Fibroblast of lung (primary cell): Measurements from ENCODE around the gene DNAJC1.

ENCODE experiments used
- CTCF ChIP-seq, 2 donors: IDR thresholded peaks in 1 of 2; conservative IDR thresholded peaks in 1 of 2; 1 replicate in 1 of 2; 2 replicates in 1 of 2; pipeline ENCODE4 v1.5.1; 2011 to 2012; ENCODE audit warnings: low read length in 2 of 2, control low read depth in 1 of 2, inconsistent platforms in 1 of 2, low read depth in 1 of 2, mild to moderate bottlenecking in 1 of 2
- EZH2 ChIP-seq: IDR thresholded peaks from 2 replicates; pipeline ENCODE4 v1.5.1; 2012; ENCODE audit warnings: low read length, control low read depth, mild to moderate bottlenecking; ENCODE audit errors: missing control alignments

GRCh38 chr10:21910798-21911197 lies 92.7 kb downstream of the DNAJC1 start:
- TF ChIP-seq CTCF (conservative IDR thresholded peaks at IDR 0.05 in 1 of 2, IDR thresholded peaks at IDR 0.05 in 1 of 2; ENCODE audit: low read depth in 1 of 2, low read length in 2 of 2): no peak
- no peak for TF ChIP-seq EZH2
